Putamen (tissue), 1 donor: ENCODE results near the gene BLOC1S5.

Source experiments
- DNase-seq: peaks from one replicate; pipeline ENCODE4 v3.0.0-alpha.2; 2016; ENCODE audit warnings: low spot score

Gene BLOC1S5

GRCh38 chr6:8063761-8064637 lies at the start of gene BLOC1S5:
TSS of gene BLOC1S5 (minus strand) at chr6:8064389. CDS start at chr6:8064376, 13 bp downstream.
- peak; percentile 97 for DNase-seq

GRCh38 chr6:8113131-8113654 lies 49.0 kb upstream of the BLOC1S5 start:
- no peak for DNase-seq

- no peak for DNase-seq
Measured at GRCh38 chr6:8110725-8111124, 46.5 kb upstream of the BLOC1S5 start.

DNA sequence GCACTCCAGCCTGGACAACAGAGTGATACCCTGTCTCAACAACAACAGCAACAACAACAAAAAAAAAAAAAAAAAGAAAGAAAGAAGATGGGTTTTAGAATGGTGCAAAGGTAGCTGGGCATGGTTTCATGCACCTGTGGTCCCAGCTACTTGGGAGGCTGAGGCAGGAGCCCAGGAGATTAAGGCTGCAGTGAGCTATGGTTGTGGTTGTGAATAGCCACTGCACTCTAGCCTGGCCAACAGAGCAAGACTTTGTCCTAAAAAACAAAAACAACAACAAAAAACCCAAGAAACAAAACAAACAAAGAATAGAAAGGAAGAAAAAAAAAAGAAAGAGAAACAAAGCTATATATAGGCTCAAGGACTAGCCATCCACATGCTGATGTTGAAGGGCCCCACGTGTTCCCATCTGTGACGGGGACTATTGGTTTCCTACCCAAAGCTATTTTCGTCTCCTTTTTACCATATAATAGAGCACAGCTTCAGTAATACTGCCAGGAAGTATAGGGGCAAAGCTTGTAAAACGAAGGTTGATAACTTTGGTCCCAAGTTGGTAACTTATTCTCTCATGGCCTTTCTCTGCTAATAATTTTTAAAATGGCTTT lies 46.0 kb upstream of the BLOC1S5 start:
- DNase-seq = no peak

GRCh38 chr6:8108759-8109539 lies 44.8 kb upstream of the BLOC1S5 start:
- no peak for DNase-seq

- DNase-seq = no peak
Measured at GRCh38 chr6:8108031-8108660, 44.0 kb upstream of the BLOC1S5 start.

GRCh38 chr6:8105791-8106190 lies 41.6 kb upstream of the BLOC1S5 start:
- DNase-seq = no peak

GRCh38 chr6:8103726-8104125 lies 39.5 kb upstream of the BLOC1S5 start:
- DNase-seq = no peak

DNA sequence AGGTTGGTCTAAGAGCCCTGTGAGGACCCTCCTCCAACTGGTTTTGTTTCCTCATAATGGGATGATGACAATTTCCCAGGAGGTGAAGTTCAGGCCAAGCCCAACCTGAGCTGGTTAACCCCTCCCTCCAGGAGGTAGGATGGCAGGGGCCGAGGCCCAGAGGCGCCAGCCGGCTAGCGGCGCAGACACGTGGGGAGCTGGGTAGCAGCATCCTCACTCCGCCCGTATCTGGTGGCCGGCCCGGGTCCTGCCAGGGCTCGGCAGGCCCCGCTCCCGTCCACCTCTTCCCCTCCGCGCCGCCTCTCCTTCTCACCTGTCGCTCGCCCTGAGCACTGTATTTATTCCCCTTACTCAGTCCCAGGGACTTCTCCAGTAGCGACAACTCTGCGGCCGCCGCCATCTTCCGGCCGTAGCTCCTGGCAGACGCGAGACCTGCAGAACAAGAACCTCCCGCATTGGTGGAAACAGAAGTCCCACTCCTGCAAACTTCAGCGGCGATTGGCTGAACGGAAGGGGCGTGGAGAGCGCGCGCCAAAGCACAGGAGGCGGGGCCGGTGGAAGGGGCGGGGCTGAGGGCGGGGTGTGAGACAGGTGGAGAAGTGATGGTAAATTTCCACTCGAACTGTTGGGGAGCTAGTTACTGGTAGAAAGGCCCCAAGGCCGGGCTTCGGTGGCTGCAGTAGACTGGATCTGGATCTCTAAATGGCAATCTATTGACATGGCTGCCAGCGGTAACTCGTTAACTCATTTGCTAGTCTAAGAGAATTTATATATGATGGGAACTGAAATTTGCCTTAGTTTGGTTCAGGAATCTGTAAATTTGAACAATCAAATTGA lies 38.2 kb upstream of the BLOC1S5 start, which contains the start of gene EEF1E1:
EEF1E1 (minus strand) TSS at position 427 of the 837 bp plus-strand sequence; CDS start at position 400, 27 bp downstream.
- DNase-seq = peak; percentile 96

DNA sequence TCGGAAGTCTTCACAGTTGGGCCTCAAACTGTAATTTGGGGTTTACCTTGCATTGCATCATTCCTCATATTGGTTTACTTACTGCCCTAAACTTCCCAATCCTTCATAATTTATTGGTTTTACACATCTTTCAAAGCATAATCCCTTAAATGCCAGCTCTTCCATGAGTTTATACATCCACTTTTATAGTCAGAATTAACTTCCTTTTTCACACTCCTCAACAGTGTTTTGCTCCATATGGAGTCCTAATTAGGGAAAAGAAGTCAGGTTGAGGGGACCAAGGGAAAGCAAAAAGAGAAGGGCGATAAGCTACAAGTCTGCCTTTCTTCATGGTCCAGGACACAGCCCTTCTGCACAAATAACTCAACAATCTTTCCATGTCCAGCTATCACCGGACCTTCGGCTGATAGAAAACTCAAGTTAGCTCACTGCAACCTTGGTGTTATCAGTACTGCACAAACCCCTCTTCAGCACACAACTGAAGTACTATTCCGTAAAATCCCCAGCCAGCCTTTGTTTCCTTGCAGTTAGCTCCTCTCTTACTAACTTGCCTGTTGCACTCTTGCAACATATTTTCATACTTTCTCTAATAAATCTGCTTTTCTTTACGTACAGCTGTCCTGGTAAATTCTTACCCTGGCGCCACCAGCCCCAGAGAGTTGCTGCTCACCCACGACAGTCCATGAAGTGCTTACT lies 36.1 kb upstream of the BLOC1S5 start:
- no peak for DNase-seq

DNA sequence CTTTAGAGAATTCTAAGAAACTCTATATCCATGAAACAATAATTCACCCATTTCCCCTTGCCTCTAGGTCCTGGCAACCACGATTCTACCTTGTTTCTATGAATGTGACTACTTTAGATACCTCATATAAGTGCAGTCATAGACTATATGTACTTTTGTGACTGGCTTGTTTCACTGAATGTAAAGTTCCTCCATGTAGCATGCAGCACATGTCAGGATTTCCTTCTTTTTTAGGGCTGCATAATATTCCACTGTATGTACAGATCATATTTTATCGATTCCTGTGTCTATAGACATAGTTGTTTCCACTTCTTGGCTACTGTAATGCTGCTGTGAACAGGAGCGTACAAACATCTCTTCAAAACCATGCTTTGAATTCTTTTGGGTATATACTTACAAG lies 26.5 kb upstream of the BLOC1S5 start:
- DNase-seq = no peak

GRCh38 chr6:8088886-8089285 lies 24.7 kb upstream of the BLOC1S5 start:
- no peak for DNase-seq

DNA sequence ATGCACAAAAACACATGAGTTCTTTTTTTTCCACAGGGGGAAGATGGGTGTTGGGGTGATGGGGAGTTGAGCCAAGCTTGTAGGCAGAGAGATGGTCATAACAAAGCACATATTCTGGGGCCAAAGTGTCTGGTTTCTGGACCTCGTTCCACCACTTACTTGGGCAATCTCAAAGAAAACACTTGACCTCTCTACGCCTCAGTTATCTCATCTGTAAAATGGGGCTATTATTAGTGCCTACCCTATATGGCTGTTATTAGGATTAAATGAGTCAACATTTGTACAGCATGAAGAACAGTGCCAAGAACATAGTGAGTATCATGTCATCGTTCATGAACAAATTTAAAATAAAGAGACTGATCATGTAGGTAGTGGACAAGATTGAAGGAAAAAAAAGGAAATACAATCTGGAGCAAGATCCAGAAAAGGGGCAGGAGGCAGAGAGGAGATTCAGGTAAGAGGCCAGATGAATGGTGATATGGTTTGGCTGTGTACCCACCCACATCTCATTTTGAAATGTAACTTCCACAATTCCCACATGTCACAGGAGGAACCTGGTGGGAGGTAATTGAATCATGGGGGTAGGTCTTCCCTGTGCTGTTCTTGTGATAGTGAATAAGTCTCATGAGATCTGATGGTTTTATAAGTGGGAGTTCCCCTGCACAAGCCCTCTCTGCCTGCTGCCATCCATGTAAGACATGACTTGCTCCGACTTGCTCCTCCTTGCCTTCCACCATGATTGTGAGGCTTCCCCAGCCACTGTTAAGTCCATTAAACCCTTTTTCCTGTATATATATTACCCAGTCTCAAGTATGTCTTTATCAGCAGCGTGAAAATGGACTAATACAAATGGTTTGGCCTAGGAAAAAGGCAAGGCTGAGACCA lies 23.9 kb upstream of the BLOC1S5 start:
- DNase-seq = no peak

DNA sequence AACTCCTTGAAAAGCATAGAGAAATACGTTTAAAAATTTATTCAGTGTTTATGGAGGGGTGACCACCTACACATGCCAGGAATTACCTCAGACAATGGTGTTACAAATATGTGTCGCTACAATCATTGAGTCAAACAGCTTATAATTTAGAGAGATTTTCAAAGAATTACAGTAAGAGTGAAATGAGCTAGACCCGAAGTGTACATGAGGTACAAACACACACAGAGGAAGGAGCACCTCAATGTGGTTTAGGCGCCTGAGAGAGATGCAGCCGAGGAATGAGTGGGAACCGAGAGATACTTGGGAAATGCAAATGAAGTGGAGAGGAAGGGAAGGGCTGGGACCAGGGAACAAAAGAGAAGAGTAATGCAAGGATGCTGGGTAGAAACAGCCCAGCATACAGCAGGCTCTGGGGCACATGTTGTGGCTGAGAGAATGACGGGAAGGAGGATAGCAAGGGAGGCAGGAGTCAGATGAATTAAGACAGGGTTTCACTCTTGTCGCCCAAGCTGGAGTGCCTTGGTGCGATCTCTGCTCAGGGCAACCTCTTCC lies 22.6 kb upstream of the BLOC1S5 start:
- DNase-seq = no peak

DNA sequence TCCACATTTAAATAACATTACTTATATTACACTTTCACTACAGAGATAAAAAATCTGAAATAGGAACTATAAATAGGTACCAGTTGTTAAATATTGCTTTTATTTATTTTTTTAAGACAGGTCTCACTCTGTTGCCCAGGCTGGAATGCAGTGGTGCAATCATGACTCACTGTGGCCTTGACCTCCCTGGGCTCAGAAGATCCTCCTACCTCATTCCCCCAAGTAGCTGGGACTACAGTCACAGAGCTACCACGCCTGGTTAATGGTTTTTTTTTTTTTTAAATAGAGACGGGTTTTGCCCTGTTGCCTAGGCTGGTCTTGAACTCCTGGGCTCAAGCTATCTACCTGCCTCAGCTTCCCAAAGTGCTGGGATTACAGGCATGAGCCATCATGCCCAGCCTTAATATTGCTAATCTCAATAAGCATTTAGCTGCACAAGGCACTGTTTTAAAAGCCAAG lies 20.9 kb upstream of the BLOC1S5 start:
- DNase-seq = no peak

- DNase-seq = no peak
Measured at GRCh38 chr6:8084586-8084985, 20.4 kb upstream of the BLOC1S5 start.

DNA sequence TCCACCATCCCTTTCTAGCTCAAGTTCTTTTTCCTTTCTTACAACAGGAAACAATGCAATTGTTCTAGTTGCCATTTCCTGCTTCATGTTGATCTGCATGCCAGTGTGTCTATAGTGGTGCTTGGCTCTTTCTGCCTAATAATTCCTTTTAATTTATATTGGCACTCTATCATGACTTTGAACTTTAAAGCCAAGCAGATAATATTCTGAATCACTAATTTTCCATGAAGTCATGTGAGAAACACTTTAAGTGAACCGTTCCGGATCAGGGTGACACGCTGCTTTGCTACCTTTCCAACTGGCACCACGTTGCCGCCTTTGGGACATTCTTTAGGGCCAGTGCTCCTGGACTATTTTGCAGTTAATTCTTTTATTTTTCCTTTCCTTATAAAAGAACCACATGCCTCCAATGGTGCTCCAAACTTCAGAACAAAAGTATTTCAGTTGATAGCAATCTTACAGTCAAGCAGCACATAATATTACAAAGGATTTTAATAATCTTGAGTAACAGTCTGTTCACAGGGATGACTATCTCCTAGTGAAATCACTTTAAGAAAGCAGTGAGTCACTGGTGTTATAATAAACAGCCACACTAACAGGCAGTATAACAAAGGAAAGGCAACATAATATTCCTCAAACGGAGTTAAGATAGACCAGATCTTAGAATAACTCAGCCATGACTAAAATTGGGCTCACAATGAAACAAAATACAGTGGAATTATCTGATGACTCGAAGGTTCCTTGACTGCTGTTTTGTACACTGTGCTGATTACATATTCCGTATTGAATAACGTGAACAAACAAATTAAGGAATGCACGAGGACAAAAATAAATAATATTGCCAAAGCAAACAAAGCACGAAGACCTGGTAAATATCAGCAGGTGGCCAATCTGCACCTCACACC lies 19.0 kb upstream of the BLOC1S5 start:
- DNase-seq = no peak

GRCh38 chr6:8082572-8082953 lies 18.4 kb upstream of the BLOC1S5 start:
- no peak for DNase-seq
